Mucosa of descending colon (tissue), 3 donors: ENCODE results near the gene OSTN. TPM values are rescaled to one million over a fixed set of nuclear protein-coding genes. Genes with fewer than 3 reads are reported as not detected.

Source experiments
- ATAC-seq: fragments of 200-7000 bp; cut with Tn5 transposase; one replicate; pipeline ENCODE4 v1.9.1; 2020; ENCODE audit warnings: mild to moderate bottlenecking, moderate library complexity
- DNase-seq, 3 donors: peaks; one replicate each; pipeline ENCODE4 v3.0.0-alpha.2; 2020
- H3K36me3 ChIP-seq: fragments of 200-600 bp; one replicate; pipeline ENCODE4 v1.8.0; 2021; ENCODE audit warnings: low read depth, mild to moderate bottlenecking
- H3K4me1 ChIP-seq: fragments of 200-600 bp; one replicate; pipeline ENCODE4 v1.8.0; 2021; ENCODE audit warnings: low read depth, mild to moderate bottlenecking
- H3K4me3 ChIP-seq: fragments of 200-600 bp; one replicate; pipeline ENCODE4 v1.8.0; 2021; ENCODE audit warnings: mild to moderate bottlenecking
- H3K9me3 ChIP-seq: fragments of 200-600 bp; one replicate; pipeline ENCODE4 v1.8.0; 2021; ENCODE audit warnings: mild to moderate bottlenecking
- intact Hi-C, 2 donors: fragments of 100-400 bp; cut with DNase I in 1 of 2; cut with micrococcal nuclease in 1 of 2; formaldehyde crosslinking; loops; one replicate each; pipeline versions ENCODE4 v1.11.0 to v1.11.1; 2022; cut with DNase I, micrococcal nuclease
- total RNA-seq, 3 donors: library from RNA; stranded (reverse); fragmentation: NEBNext Ultra II Directional in 2 of 3; extraction: Animal tissue kit (Norgen Biotek cat#: 25700) in 2 of 3; gene quantifications; one replicate each; pipeline versions ENCODE4 v1.2.1 to v1.2.4, GENCODE V29; 2021 to 2023
- TF ChIP-seq, protein P1 (sequence below): fragments of 200-600 bp; IDR thresholded peaks from one replicate; pipeline ENCODE4 v1.8.0; 2022; ENCODE audit warnings: antibody characterized with exemption, mild to moderate bottlenecking
- donor health status: DM: no; HTN: no; CAD: no; lungs with moderate emphysema.
- donor health status: DM: no; HTN: no; CAD: no.
- donor health status: DM: no; HTN: yes; CAD: no.

OSTN gene
- total RNA-seq, 3 donors from 2014 or later, result not detected

- Histone ChIP-seq H3K4me3 (no peak overlapping the region), H3K36me3 (no peaks in the 10 kb centered on the region), H3K9me3 (no peaks in the 10 kb centered on the region), H3K4me1 (no peaks in the 10 kb centered on the region)
- ATAC-seq (no peak), DNase-seq (no peak)
- intact Hi-C loops, result no loop called here
- TF ChIP-seq, protein P1, sequence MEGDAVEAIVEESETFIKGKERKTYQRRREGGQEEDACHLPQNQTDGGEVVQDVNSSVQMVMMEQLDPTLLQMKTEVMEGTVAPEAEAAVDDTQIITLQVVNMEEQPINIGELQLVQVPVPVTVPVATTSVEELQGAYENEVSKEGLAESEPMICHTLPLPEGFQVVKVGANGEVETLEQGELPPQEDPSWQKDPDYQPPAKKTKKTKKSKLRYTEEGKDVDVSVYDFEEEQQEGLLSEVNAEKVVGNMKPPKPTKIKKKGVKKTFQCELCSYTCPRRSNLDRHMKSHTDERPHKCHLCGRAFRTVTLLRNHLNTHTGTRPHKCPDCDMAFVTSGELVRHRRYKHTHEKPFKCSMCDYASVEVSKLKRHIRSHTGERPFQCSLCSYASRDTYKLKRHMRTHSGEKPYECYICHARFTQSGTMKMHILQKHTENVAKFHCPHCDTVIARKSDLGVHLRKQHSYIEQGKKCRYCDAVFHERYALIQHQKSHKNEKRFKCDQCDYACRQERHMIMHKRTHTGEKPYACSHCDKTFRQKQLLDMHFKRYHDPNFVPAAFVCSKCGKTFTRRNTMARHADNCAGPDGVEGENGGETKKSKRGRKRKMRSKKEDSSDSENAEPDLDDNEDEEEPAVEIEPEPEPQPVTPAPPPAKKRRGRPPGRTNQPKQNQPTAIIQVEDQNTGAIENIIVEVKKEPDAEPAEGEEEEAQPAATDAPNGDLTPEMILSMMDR, result no peak
Observed at GRCh38 chr3:191220908-191221307, 21.9 kb downstream of the OSTN start.

DNA sequence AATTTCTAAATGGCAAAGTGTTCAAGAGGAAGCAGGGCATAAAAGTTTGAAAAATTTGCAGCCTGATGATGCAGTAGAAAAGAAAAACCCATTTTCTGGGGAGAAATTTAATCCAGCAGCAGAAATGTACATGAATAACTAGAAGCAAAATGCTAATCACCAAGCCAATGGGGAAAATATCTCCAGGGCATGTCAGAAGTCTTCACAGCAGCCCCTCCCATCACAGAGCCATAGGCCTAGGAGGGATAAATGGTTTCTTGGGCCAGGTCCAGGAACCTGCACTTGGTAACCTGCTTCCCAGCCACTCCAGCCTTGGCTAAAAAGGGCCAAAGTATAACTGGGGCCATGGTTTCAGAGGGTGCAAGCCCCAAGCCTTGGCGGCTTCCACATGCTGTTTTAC is 22.6 kb downstream of the OSTN start:
- Histone ChIP-seq H3K4me3 (no peak overlapping the region), H3K4me1 (no peaks in the 10 kb centered on the region), H3K36me3 (no peaks in the 10 kb centered on the region), H3K9me3 (no peaks in the 10 kb centered on the region)
- ATAC-seq, result no peak
- intact Hi-C loops, result no loop called here
- DNase-seq, result no peak
- TF ChIP-seq, protein P1, result no peak

- TF ChIP-seq, protein P1, result no peak
- no peaks in the 10 kb centered on the region for H3K9me3 ChIP-seq
- DNase-seq (no peak), ATAC-seq (no peak)
- H3K36me3 ChIP-seq, result no peaks in the 10 kb centered on the region
- intact Hi-C loops, result no loop called here
- H3K4me3 ChIP-seq, result no peak overlapping the region
- H3K4me1 ChIP-seq, result no peaks in the 10 kb centered on the region
Observed at GRCh38 chr3:191227541-191227940, 28.5 kb downstream of the OSTN start.

GRCh38 chr3:191234216-191234615 is 35.2 kb downstream of the OSTN start:
- Histone ChIP-seq H3K9me3 (no peaks in the 10 kb centered on the region), H3K36me3 (no peaks in the 10 kb centered on the region), H3K4me1 (no peaks in the 10 kb centered on the region), H3K4me3 (no peak overlapping the region)
- ATAC-seq, result no peak
- intact Hi-C loops, result no loop called here
- DNase-seq, result no peak
- TF ChIP-seq, protein P1, result no peak

GRCh38 chr3:191235331-191236314 is 36.6 kb downstream of the OSTN start:
- ATAC-seq (peak; percentile 26), DNase-seq (no peak)
- intact Hi-C loops, result no loop called here
- H3K9me3 ChIP-seq, result no peaks in the 10 kb centered on the region
- TF ChIP-seq, protein P1, result no peak
- no peak overlapping the region for H3K4me3 ChIP-seq
- no peaks in the 10 kb centered on the region for H3K36me3 ChIP-seq
- no peaks in the 10 kb centered on the region for H3K4me1 ChIP-seq
